GM12864 (cell line): Measurements from ENCODE around the gene BICRA.

Source experiments
- DNase-seq: peaks from one replicate; pipeline ENCODE4 v3.0.0-alpha.2; 2011; ENCODE audit warnings: low read depth
- H3K4me3 ChIP-seq: 2 replicates; pipeline ENCODE4 v1.5.1; 2011; ENCODE audit warnings: mild to moderate bottlenecking, low read depth, low read length, control low read depth
- TF ChIP-seq, protein P1 (sequence below): IDR thresholded peaks from 2 replicates; pipeline ENCODE4 v1.5.1; 2011; ENCODE audit warnings: low read depth, mild to moderate bottlenecking, moderate library complexity, low read length, control low read depth, inconsistent platforms; ENCODE audit errors: missing control alignments

BICRA gene

DNA sequence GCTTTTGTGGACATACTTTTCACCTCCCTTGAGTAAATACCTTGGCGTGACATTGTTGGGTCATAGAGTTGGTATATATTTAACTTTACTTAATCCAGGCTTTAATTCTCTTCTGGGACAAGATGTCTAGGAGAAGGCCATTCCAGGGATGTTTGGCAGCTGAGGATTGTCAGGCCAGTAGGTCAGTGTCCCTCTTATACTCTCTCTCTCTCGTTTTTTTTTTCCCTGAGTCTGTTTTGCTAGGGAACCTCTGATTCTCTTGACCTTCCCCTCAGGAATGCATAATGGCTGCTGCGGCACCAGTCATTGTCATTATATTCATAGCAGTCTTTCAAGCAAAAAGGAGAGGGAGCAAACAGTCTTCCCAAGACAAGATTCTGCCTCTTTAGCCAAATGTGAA lies 48.8 kb downstream of the BICRA start:
- TF ChIP-seq, protein P1, sequence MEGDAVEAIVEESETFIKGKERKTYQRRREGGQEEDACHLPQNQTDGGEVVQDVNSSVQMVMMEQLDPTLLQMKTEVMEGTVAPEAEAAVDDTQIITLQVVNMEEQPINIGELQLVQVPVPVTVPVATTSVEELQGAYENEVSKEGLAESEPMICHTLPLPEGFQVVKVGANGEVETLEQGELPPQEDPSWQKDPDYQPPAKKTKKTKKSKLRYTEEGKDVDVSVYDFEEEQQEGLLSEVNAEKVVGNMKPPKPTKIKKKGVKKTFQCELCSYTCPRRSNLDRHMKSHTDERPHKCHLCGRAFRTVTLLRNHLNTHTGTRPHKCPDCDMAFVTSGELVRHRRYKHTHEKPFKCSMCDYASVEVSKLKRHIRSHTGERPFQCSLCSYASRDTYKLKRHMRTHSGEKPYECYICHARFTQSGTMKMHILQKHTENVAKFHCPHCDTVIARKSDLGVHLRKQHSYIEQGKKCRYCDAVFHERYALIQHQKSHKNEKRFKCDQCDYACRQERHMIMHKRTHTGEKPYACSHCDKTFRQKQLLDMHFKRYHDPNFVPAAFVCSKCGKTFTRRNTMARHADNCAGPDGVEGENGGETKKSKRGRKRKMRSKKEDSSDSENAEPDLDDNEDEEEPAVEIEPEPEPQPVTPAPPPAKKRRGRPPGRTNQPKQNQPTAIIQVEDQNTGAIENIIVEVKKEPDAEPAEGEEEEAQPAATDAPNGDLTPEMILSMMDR = no peak
- H3K4me3 ChIP-seq = no peak overlapping the region
- no peak for DNase-seq

GRCh38 chr19:47658431-47659348 lies 49.8 kb downstream of the BICRA start:
- no peak for DNase-seq
- TF ChIP-seq, protein P1 = no peak
- no peak overlapping the region for H3K4me3 ChIP-seq

- TF ChIP-seq, protein P1 = no peak
- H3K4me3 ChIP-seq = no peak overlapping the region
- DNase-seq = no peak
These were observed 51.5 kb downstream of the BICRA start for GRCh38 chr19:47660435-47660832.

- no peak for DNase-seq
- TF ChIP-seq, protein P1 = no peak
- no peak overlapping the region for H3K4me3 ChIP-seq
These were observed 52.2 kb downstream of the BICRA start for GRCh38 chr19:47661161-47661560.

GRCh38 chr19:47661611-47662010 lies 52.7 kb downstream of the BICRA start:
- no peak overlapping the region for H3K4me3 ChIP-seq
- TF ChIP-seq, protein P1 = no peak
- no peak for DNase-seq

- no peak overlapping the region for H3K4me3 ChIP-seq
- TF ChIP-seq, protein P1 = no peak
- no peak for DNase-seq
These were observed 54.5 kb downstream of the BICRA start for GRCh38 chr19:47663435-47663910.
